SK-N-SH (cell line): ENCODE results near the gene CELF5.

Source experiments
- CHD2 ChIP-seq: fragments of 150-350 bp; IDR thresholded peaks from 2 replicates; pipeline ENCODE4 v1.6.1; 2018; ENCODE audit warnings: low read length; ENCODE audit not compliant: partially characterized antibody
- EP300 ChIP-seq, 2 experiments: IDR thresholded peaks; 2 replicates each; pipeline versions ENCODE4 v1.4.0 to v1.6.1; 2012; ENCODE audit warnings: borderline replicate concordance in 1 of 2, low read depth in 1 of 2, low read length in 1 of 2
- EZH2phosphoT487 ChIP-seq: fragments of 200-600 bp; sonication (generic); IDR thresholded peaks from 2 replicates; pipeline ENCODE4 v1.6.1; 2017; ENCODE audit warnings: low read depth, mixed run types, mild to moderate bottlenecking, antibody characterized with exemption, moderate library complexity, borderline replicate concordance
- JUND ChIP-seq: IDR thresholded peaks from 2 replicates; pipeline ENCODE4 v1.4.0; 2012
- MXI1 ChIP-seq: IDR thresholded peaks from 2 replicates; pipeline ENCODE4 v1.6.1; 2012; ENCODE audit warnings: mild to moderate bottlenecking, low read depth, low read length, improper control_type of control experiment
- NRF1 ChIP-seq: IDR thresholded peaks from 2 replicates; pipeline ENCODE4 v1.6.1; 2012; ENCODE audit warnings: low read depth, mild to moderate bottlenecking, low read length
- POLR2AphosphoS5 ChIP-seq: IDR thresholded peaks from 2 replicates; pipeline ENCODE4 v1.6.1; 2012; ENCODE audit warnings: low read depth, low read length
- RFX5 ChIP-seq: IDR thresholded peaks from 2 replicates; pipeline ENCODE4 v1.6.1; 2012; ENCODE audit warnings: mild to moderate bottlenecking, improper control_type of control experiment, low read length
- TAF1 ChIP-seq: IDR thresholded peaks from 2 replicates; pipeline ENCODE4 v1.6.1; 2012; ENCODE audit warnings: low read depth, mild to moderate bottlenecking, low read length, moderate library complexity, borderline replicate concordance
- YY1 ChIP-seq: IDR thresholded peaks from 2 replicates; pipeline ENCODE4 v1.4.0; 2012; ENCODE audit warnings: low read depth, mild to moderate bottlenecking
- TF ChIP-seq, protein P1 (sequence below): fragments of 200-600 bp; sonication (generic); IDR thresholded peaks from 2 replicates; pipeline ENCODE4 v1.6.1; 2017; ENCODE audit warnings: antibody characterized with exemption, mild to moderate bottlenecking, moderate library complexity
- TF ChIP-seq, protein P2 (sequence below): IDR thresholded peaks from 2 replicates; pipeline ENCODE4 v1.4.0; 2012; ENCODE audit warnings: low read depth
- TF ChIP-seq, protein P3 (sequence below): fragments of 150-350 bp; IDR thresholded peaks from 2 replicates; pipeline ENCODE4 v1.6.1; 2017; ENCODE audit warnings: antibody characterized with exemption, low read length, low read depth, borderline replicate concordance

DNA sequence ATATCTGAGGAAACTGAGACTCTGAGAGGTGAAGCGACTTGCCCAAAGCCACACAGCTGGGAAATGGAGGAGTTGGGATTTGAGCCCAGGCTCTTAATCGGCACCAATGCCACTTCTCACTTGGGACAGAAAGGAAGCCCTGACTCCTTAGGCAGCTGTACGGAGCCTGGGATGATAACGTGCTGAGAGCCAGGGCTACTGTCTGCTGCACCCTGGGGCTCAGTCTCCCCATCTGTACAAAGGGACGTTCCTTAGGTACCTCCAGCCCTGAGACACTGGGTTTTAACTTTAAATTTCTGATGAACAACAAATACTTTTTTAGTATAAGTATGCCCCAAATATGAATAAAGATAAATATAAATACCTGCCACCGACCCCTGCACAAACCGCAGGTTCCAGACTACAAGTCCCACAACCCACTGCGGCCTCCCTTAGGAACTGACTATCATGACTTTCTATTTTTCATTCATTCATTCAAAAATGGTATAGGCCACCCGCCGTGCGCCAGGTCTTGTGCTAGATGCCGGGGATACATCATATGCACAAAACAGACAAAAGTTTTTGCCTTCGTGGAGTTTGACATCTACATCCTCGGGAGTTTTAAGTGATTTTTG lies 39.5 kb upstream of the CELF5 start:
- TF ChIP-seq, protein P1, sequence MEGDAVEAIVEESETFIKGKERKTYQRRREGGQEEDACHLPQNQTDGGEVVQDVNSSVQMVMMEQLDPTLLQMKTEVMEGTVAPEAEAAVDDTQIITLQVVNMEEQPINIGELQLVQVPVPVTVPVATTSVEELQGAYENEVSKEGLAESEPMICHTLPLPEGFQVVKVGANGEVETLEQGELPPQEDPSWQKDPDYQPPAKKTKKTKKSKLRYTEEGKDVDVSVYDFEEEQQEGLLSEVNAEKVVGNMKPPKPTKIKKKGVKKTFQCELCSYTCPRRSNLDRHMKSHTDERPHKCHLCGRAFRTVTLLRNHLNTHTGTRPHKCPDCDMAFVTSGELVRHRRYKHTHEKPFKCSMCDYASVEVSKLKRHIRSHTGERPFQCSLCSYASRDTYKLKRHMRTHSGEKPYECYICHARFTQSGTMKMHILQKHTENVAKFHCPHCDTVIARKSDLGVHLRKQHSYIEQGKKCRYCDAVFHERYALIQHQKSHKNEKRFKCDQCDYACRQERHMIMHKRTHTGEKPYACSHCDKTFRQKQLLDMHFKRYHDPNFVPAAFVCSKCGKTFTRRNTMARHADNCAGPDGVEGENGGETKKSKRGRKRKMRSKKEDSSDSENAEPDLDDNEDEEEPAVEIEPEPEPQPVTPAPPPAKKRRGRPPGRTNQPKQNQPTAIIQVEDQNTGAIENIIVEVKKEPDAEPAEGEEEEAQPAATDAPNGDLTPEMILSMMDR: no peak
- TF ChIP-seq NRF1 (no peak), RFX5 (no peak), JUND (no peak), POLR2AphosphoS5 (no peak), EZH2phosphoT487 (no peak), CHD2 (no peak), YY1 (no peak), TAF1 (no peak), EP300 (IDR thresholded peaks at IDR 0.05; ENCODE audit: borderline replicate concordance in 1 of 2, low read depth in 1 of 2, low read length in 1 of 2) (no peak), MXI1 (peak; percentile 74)
- TF ChIP-seq, protein P2, sequence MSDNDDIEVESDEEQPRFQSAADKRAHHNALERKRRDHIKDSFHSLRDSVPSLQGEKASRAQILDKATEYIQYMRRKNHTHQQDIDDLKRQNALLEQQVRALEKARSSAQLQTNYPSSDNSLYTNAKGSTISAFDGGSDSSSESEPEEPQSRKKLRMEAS: no peak
- TF ChIP-seq, protein P3, sequence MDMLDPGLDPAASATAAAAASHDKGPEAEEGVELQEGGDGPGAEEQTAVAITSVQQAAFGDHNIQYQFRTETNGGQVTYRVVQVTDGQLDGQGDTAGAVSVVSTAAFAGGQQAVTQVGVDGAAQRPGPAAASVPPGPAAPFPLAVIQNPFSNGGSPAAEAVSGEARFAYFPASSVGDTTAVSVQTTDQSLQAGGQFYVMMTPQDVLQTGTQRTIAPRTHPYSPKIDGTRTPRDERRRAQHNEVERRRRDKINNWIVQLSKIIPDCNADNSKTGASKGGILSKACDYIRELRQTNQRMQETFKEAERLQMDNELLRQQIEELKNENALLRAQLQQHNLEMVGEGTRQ: no peak
